Chondrocyte (in vitro differentiated cells): ENCODE data around the gene MBD4. TPM values are rescaled to one million over a fixed set of nuclear protein-coding genes. Genes with fewer than 3 reads are reported as not detected.

Experiments
- DNase-seq: peaks from one replicate; pipeline ENCODE4 v3.0.0; 2021; ENCODE audit warnings: mixed read lengths, low spot score
- H3K27ac Mint-ChIP-seq: one replicate; pipeline ENCODE4 v1.8.0; 2021; ENCODE audit warnings: mild to moderate bottlenecking, moderate library complexity, mixed read lengths; ENCODE audit not compliant: unreplicated experiment
- H3K27me3 Mint-ChIP-seq: 2 replicates; pipeline ENCODE4 v1.8.0; 2021; ENCODE audit warnings: low read depth, mixed read lengths
- H3K36me3 Mint-ChIP-seq: 2 replicates; pipeline ENCODE4 v1.8.0; 2021; ENCODE audit warnings: low read depth, mixed read lengths
- H3K4me1 Mint-ChIP-seq: 2 replicates; pipeline ENCODE4 v1.8.0; 2021; ENCODE audit warnings: low read depth, mild to moderate bottlenecking, mixed read lengths
- H3K4me3 Mint-ChIP-seq: one replicate; pipeline ENCODE4 v1.8.0; 2021; ENCODE audit warnings: mild to moderate bottlenecking, moderate library complexity, mixed read lengths; ENCODE audit not compliant: unreplicated experiment
- H3K9me3 Mint-ChIP-seq: 2 replicates; pipeline ENCODE4 v1.8.0; 2021; ENCODE audit warnings: low read depth, mixed read lengths
- CTCF ChIP-seq: fragments of 200-600 bp; sonication (generic); IDR thresholded peaks from 2 replicates; pipeline ENCODE4 v1.5.0; 2021; ENCODE audit warnings: antibody characterized with exemption, mild to moderate bottlenecking, moderate library complexity
- total RNA-seq: library from RNA; stranded (reverse); gene quantifications from 3 replicates; pipeline ENCODE4 v1.2.1, GENCODE V29; 2021

The MBD4 gene
- total RNA-seq, 1 donor from 2014 or later: 20.6 TPM

- no peaks in the 10 kb centered on the region for H3K27me3 Mint-ChIP-seq
- H3K4me1 Mint-ChIP-seq: peaks cover 16% of the 10 kb centered on the region
- no peak overlapping the region for H3K27ac Mint-ChIP-seq
- H3K4me3 Mint-ChIP-seq: no peak overlapping the region
- no peaks in the 10 kb centered on the region for H3K9me3 Mint-ChIP-seq
- peaks cover 1% of the 10 kb centered on the region for H3K36me3 Mint-ChIP-seq
- TF ChIP-seq CTCF: no peak
- no peak for DNase-seq
Observed at GRCh38 chr3:129425619-129426018, 14.1 kb downstream of the MBD4 start.

- H3K4me3 Mint-ChIP-seq: no peak overlapping the region
Observed at GRCh38 chr3:129425213-129425612, 14.5 kb downstream of the MBD4 start.

GRCh38 chr3:129424185-129424841 lies 15.4 kb downstream of the MBD4 start:
- no peaks in the 10 kb centered on the region for H3K36me3 Mint-ChIP-seq
- no peak overlapping the region for H3K4me3 Mint-ChIP-seq
- no peak for DNase-seq
- H3K27ac Mint-ChIP-seq: no peak overlapping the region
- H3K9me3 Mint-ChIP-seq: no peaks in the 10 kb centered on the region
- no peaks in the 10 kb centered on the region for H3K27me3 Mint-ChIP-seq
- no peak for TF ChIP-seq CTCF
- peaks cover 16% of the 10 kb centered on the region for H3K4me1 Mint-ChIP-seq

More at GRCh38 chr3:129425213-129425612, 14.5 kb downstream of the MBD4 start:
- Mint-ChIP-seq H3K9me3 (no peaks in the 10 kb centered on the region), H3K27ac (no peak overlapping the region), H3K36me3 (no peaks in the 10 kb centered on the region), H3K4me1 (peaks cover 16% of the 10 kb centered on the region), H3K27me3 (no peaks in the 10 kb centered on the region)
- DNase-seq: no peak
- no peak for TF ChIP-seq CTCF

GRCh38 chr3:129422897-129423296 lies 16.9 kb downstream of the MBD4 start:
- Mint-ChIP-seq H3K27me3 (no peaks in the 10 kb centered on the region), H3K36me3 (no peaks in the 10 kb centered on the region), H3K9me3 (no peaks in the 10 kb centered on the region), H3K4me3 (no peak overlapping the region), H3K4me1 (peaks cover 2% of the 10 kb centered on the region), H3K27ac (no peak overlapping the region)
- no peak for TF ChIP-seq CTCF
- no peak for DNase-seq

GRCh38 chr3:129421988-129422745 lies 17.6 kb downstream of the MBD4 start:
- no peak for DNase-seq
- Mint-ChIP-seq H3K36me3 (no peaks in the 10 kb centered on the region), H3K27ac (no peak overlapping the region), H3K9me3 (no peaks in the 10 kb centered on the region), H3K4me3 (no peak overlapping the region), H3K4me1 (no peaks in the 10 kb centered on the region), H3K27me3 (no peaks in the 10 kb centered on the region)
- TF ChIP-seq CTCF: peak; percentile 31
